Fibroblast of skin of right quadriceps (primary cell): ENCODE results near the gene NOP14.
"Not testable (repeated sequence)": the region's sequence is repeated elsewhere in the genome, so short reads cannot be mapped to it uniquely, and the experiment has no call there.

ENCODE experiments used
- DNase-seq: peaks from one replicate; pipeline ENCODE4 v3.0.0-alpha.2; 2013

The NOP14 gene

GRCh38 chr4:2930135-2930757 lies 33.0 kb downstream of the NOP14 start:
- DNase-seq: no peak

- no peak for DNase-seq
These were observed 33.7 kb downstream of the NOP14 start for GRCh38 chr4:2929469-2929868.

- no peak for DNase-seq
These were observed 34.7 kb downstream of the NOP14 start for GRCh38 chr4:2928242-2929176.

GRCh38 chr4:2927696-2928075 lies 35.5 kb downstream of the NOP14 start:
- no peak for DNase-seq

GRCh38 chr4:2927016-2927695 lies 36.0 kb downstream of the NOP14 start:
- DNase-seq: no peak

GRCh38 chr4:2925931-2926860 lies 37.0 kb downstream of the NOP14 start:
- no peak for DNase-seq

- DNase-seq: no peak
These were observed 37.7 kb downstream of the NOP14 start for GRCh38 chr4:2925496-2925895.

GRCh38 chr4:2924765-2925301 lies 38.4 kb downstream of the NOP14 start:
- DNase-seq: no peak

- no peak for DNase-seq
These were observed 38.9 kb downstream of the NOP14 start for GRCh38 chr4:2924286-2924685.

GRCh38 chr4:2923668-2924173 lies 39.5 kb downstream of the NOP14 start:
- no peak for DNase-seq

GRCh38 chr4:2923141-2923551 lies 40.1 kb downstream of the NOP14 start:
- peak; percentile 22 for DNase-seq

- peak; percentile 65 for DNase-seq
These were observed 40.6 kb downstream of the NOP14 start for GRCh38 chr4:2922453-2923101.

GRCh38 chr4:2918714-2919113 lies 44.5 kb downstream of the NOP14 start:
- not testable (repeated sequence) for DNase-seq

- DNase-seq: not testable (repeated sequence)
These were observed 44.9 kb downstream of the NOP14 start for GRCh38 chr4:2918300-2918699.

- not testable (repeated sequence) for DNase-seq
These were observed 46.5 kb downstream of the NOP14 start for GRCh38 chr4:2916696-2917095.

GRCh38 chr4:2915789-2916188 lies 47.4 kb downstream of the NOP14 start:
- no peak for DNase-seq

GRCh38 chr4:2914256-2915126 lies 48.7 kb downstream of the NOP14 start:
- no peak for DNase-seq

- DNase-seq: no peak
These were observed 50.0 kb downstream of the NOP14 start for GRCh38 chr4:2913168-2913567.

GRCh38 chr4:2911868-2912267 lies 51.3 kb downstream of the NOP14 start:
- DNase-seq: no peak

- DNase-seq: no peak
These were observed 52.8 kb downstream of the NOP14 start for GRCh38 chr4:2910409-2910808.
